ENCODE results near the gene NLGN4X. TPM values are rescaled to one million over a fixed set of nuclear protein-coding genes. Genes with fewer than 3 reads are reported as not detected.
"Not testable (repeated sequence)": the region's sequence is repeated elsewhere in the genome, so short reads cannot be mapped to it uniquely, and the experiment has no call there.

The NLGN4X gene
- total RNA-seq, 2 experiments from 2014 or later: 0.21 TPM

DNA sequence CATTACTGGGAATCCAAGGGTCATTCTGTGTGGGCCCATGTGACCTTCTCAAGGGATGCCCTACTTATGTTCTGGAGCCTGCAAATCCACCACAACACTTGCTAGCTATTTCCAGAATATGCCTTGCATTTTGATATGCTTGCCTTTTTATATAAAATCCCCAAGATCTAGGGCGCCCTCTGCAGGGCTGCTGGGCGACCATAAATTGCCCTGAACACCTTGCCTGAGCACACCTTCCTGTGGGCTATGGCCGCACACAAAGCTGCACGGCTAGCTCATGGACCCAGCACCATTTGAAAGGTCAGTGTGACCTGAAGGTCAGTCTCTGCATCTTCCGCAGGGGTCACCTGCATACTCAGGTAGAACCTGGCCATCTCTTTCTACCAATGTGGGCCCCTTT lies 311.7 kb downstream of the NLGN4X start:
- no peak overlapping the region for H3K4me3 Mint-ChIP-seq
- ATAC-seq: no peak
- CTCF ChIA-PET: no interaction called here

DNA sequence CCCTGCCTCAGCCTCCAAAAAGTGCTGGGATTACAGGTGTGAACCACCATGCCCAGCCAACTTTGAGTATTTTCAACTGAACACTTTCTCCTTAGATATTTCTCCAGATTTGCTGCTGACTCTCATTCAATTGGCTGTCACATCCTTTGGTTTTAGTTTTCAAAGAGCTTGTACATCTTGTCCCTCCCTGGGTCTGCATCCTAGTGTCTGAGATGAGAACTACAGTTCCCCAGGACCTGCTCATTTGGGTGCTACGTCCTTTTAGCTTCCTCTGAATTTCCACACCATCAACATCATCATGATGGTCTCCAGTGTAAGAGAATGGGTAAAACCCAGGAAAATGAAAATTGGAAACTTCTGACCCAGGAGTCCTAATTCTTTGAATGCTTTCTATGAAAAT lies 312.9 kb downstream of the NLGN4X start:
- Mint-ChIP-seq H3K4me1 (no peaks in the 10 kb centered on the region), H3K9me3 (ENCODE audit: low read depth) (no peaks in the 10 kb centered on the region), H3K4me3 (no peak overlapping the region), H3K27me3 (no peaks in the 10 kb centered on the region), H3K36me3 (ENCODE audit: low read depth) (no peaks in the 10 kb centered on the region), H3K27ac (no peak overlapping the region)
- no peak for ATAC-seq
- DNase-seq: no peak
- ChIA-PET CTCF (no interaction called here), POLR2A (no interaction called here)
- intact Hi-C loops (cut with DNase I, micrococcal nuclease): no loop called here

More for the DNA sequence above, 311.7 kb downstream of the NLGN4X start:
- intact Hi-C loops (cut with DNase I, micrococcal nuclease): no loop called here
- Mint-ChIP-seq H3K27ac (no peak overlapping the region), H3K27me3 (no peaks in the 10 kb centered on the region), H3K9me3 (ENCODE audit: low read depth) (no peaks in the 10 kb centered on the region), H3K36me3 (ENCODE audit: low read depth) (no peaks in the 10 kb centered on the region), H3K4me1 (no peaks in the 10 kb centered on the region)
- POLR2A ChIA-PET: no interaction called here
- peak; percentile 19 for DNase-seq

DNA sequence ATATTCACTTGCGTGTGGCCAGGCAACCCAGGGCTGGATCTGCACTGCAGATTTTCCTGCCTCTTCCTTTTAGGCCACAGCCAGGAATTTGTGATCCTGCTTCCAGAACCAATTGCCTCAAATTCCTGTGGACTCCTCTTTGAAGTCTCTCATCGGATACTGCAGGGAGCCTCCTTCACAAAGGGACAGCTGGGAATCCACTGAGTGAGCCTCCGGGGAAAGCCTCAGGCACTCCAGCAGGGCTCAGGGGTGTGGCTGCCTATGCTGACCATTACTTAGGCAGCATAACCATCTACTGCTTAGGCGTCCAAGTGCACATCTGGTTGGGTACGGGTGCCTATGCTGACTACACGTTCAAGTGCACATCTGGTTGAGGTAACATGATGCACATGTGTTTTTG lies 321.5 kb downstream of the NLGN4X start:
- Mint-ChIP-seq H3K27me3 (no peaks in the 10 kb centered on the region), H3K9me3 (ENCODE audit: low read depth) (peaks cover 2% of the 10 kb centered on the region), H3K27ac (no peak overlapping the region), H3K4me3 (no peak overlapping the region), H3K4me1 (no peaks in the 10 kb centered on the region), H3K36me3 (ENCODE audit: low read depth) (no peaks in the 10 kb centered on the region)
- no peak for DNase-seq
- ChIA-PET POLR2A (no interaction called here), CTCF (interaction anchor here (0.6 kb wide), 1 partner anchor 307 kb away, joined by 3 read pairs; no protein-coding TSS in a partner anchor)
- intact Hi-C loops (cut with DNase I, micrococcal nuclease): no loop called here
- no peak for ATAC-seq

DNA sequence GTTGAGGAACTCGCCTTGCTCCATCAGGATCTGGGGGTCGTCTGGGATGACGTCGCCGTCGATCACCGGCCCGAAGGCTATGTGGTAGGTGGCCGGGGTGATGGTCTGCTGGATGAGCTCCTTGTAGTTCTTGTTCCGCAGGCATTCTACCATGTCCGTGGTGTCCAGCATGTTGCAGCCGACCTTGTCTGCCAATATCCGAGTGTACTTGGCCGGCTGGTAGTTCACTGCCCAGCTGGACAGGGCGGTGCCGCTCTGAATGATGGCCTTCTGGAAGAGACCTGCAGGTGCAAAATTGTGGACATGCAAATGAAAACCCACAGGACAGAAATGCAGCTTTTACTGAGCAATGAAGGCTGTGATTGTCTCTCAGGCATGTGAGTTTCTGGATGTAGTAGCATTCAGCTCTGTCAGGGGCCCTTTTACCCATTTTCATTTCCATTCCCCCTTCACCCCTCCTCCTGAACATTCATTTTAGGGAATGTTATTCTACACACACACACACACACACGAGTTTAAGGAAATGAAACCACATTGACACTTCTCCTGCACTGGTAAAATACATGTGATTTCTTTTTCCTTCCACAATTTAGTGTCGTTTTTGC lies 325.0 kb downstream of the NLGN4X start:
- CTCF ChIA-PET; H3K9me3 Mint-ChIP-seq (ENCODE audit: low read depth); DNase-seq; POLR2A ChIA-PET; intact Hi-C loops (cut with DNase I, micrococcal nuclease); H3K4me3 Mint-ChIP-seq; H3K27me3 Mint-ChIP-seq; ATAC-seq; H3K36me3 Mint-ChIP-seq (ENCODE audit: low read depth); H3K27ac Mint-ChIP-seq; H3K4me1 Mint-ChIP-seq: not testable (repeated sequence)

DNA sequence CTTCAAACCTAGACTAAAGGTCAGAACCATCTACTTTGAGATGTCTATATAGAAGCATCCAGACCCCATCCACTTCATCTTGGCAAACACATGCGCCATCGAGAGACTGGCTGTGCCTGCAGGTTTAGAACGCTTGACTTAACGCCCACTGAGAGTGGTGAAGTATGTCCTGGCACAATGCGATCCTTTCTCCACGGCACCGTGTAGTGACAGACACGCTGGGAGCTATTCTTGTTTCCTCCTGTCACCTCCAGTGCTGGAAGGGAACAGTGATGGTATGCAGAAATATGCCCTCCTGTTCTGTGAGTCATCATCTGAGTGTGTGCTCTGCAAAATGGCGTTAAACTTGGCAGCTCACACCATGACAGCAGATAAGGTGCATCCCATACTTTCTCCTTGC lies 330.2 kb downstream of the NLGN4X start:
- ChIA-PET POLR2A (no interaction called here), CTCF (no interaction called here)
- Mint-ChIP-seq H3K4me1 (no peaks in the 10 kb centered on the region), H3K27me3 (no peaks in the 10 kb centered on the region), H3K4me3 (no peak overlapping the region), H3K27ac (no peak overlapping the region), H3K36me3 (ENCODE audit: low read depth) (no peaks in the 10 kb centered on the region), H3K9me3 (ENCODE audit: low read depth) (no peaks in the 10 kb centered on the region)
- DNase-seq (no peak), ATAC-seq (no peak)
- intact Hi-C loops (cut with DNase I, micrococcal nuclease): no loop called here

DNA sequence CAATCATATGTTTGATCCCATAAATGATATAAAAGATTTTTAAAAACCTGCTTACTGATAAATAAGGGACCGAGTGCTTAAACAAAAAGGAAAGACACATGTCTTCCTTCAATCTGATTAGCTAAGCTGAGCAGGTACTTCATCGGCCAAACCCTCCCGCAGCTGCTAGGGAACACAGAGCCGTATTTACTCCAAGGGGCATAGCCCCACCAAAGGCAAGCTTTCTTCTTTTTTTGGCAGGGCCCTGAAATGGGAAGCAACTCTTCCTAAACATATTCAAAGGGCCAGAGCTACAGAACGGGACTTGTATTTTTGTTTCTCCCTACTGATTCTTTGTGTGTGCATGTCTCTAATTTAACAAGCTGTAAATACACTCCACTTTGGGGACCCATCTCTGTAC lies 337.3 kb downstream of the NLGN4X start:
- Mint-ChIP-seq H3K4me3 (no peak overlapping the region), H3K27ac (no peak overlapping the region), H3K36me3 (ENCODE audit: low read depth) (no peaks in the 10 kb centered on the region), H3K4me1 (no peaks in the 10 kb centered on the region), H3K9me3 (ENCODE audit: low read depth) (no peaks in the 10 kb centered on the region), H3K27me3 (no peaks in the 10 kb centered on the region)
- CTCF ChIA-PET: no interaction called here
- DNase-seq (no peak), ATAC-seq (no peak)
- POLR2A ChIA-PET: no interaction called here
- intact Hi-C loops (cut with DNase I, micrococcal nuclease): no loop called here

DNA sequence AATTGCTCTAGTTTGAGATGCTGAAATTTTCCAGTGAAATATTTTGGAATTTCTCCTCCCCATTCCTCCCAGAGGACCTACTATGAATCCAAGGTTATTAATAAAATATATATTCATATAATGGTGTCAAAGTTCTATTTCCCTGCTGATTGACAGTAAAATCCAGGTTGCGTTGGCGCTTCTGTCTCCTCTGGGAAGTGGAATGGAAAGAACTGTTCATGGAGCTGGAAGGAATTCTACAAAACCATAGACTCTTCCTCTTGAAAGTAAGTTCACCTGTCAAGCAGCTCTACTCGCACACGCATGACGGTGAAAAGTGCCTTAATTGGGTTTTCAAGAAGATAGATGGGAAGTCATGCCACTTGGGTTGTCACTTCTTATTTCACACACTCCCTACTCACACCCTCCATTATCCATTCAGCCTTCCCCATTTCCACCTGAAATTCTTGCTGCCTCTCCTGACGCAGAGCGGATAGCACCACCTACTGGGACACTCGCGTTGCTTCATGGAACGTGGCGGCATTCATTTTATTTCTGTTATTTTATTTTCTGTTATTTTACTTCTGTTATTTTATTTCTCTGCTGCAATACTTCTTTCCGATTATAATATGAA lies 351.6 kb downstream of the NLGN4X start:
- Mint-ChIP-seq H3K36me3 (ENCODE audit: low read depth) (no peaks in the 10 kb centered on the region), H3K9me3 (ENCODE audit: low read depth) (no peaks in the 10 kb centered on the region), H3K4me3 (no peak overlapping the region), H3K27me3 (no peaks in the 10 kb centered on the region), H3K4me1 (no peaks in the 10 kb centered on the region), H3K27ac (no peak overlapping the region)
- intact Hi-C loops (cut with DNase I, micrococcal nuclease): loop anchor here in 1 of 2 experiments (5.0 kb wide), 1 partner anchor 1330 kb away; no protein-coding TSS in a partner anchor
- ATAC-seq: no peak
- POLR2A ChIA-PET: no interaction called here
- CTCF ChIA-PET: no interaction called here
- DNase-seq: peak; percentile 5

DNA sequence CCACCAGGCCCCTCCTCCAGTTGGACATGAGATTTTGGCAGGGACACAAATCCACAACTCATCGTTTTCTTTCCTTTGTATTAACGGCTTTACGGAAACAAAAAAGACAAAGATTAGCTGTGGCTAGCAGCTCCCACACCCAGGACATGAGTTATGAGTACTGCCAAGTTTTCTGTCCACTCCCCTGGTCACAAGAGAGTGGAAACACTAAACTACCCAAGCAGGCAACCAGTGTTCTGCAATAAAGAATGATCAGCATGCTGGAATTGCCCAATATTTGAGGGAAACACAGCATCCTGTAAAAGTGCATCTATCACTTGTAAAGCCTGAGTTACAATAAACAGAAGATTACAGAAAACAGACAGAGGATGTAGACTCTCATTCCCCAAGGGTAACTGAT lies 358.4 kb downstream of the NLGN4X start:
- CTCF ChIA-PET: no interaction called here
- Mint-ChIP-seq H3K4me1 (no peaks in the 10 kb centered on the region), H3K27ac (no peak overlapping the region), H3K27me3 (no peaks in the 10 kb centered on the region), H3K36me3 (ENCODE audit: low read depth) (no peaks in the 10 kb centered on the region), H3K4me3 (no peak overlapping the region), H3K9me3 (ENCODE audit: low read depth) (peaks cover 2% of the 10 kb centered on the region)
- POLR2A ChIA-PET: no interaction called here
- ATAC-seq (no peak), DNase-seq (no peak)
- intact Hi-C loops (cut with DNase I, micrococcal nuclease): no loop called here

DNA sequence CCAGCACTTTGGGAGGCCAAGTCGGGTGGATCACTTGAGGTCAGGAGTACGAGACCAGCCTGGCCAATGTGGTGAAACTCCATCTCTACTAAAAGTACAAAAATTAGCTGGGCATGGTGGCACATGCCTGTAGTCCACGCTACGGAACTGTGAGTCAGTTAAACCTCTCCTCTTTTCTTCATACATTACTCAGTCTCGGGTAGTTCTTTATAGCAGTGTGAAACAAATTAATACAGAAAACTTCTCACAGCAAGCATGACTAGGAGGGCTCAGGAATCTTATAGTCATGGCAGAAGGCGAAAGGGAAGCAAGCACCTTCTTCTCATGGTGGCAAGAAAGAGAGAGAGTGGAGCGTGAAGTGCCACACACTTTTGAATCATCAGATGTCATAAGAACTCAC lies 358.9 kb downstream of the NLGN4X start:
- H3K4me1 Mint-ChIP-seq: no peaks in the 10 kb centered on the region
- ChIA-PET POLR2A (no interaction called here), CTCF (no interaction called here)
- no peak overlapping the region for H3K4me3 Mint-ChIP-seq
- H3K27me3 Mint-ChIP-seq: no peaks in the 10 kb centered on the region
- no peaks in the 10 kb centered on the region for H3K36me3 Mint-ChIP-seq (ENCODE audit: low read depth)
- peaks cover 2% of the 10 kb centered on the region for H3K9me3 Mint-ChIP-seq (ENCODE audit: low read depth)
- ATAC-seq (no peak), DNase-seq (no peak)
- intact Hi-C loops (cut with DNase I, micrococcal nuclease): no loop called here
- H3K27ac Mint-ChIP-seq: no peak overlapping the region

DNA sequence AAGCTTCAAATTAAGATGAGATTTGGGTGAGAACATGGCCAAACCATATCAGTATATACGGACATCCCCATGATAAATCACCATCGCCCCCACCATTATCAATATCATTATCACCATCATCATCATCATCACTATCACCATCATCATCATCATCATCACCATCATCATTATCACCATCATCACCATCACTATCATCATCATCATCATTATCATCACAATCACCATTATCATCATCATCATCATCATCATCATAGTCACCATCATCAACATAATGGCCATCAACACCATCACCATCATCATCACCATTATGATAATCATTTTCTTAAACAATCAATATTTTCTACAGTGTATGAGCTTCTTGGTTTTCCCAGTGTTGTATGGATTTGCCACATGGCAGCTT lies 360.9 kb downstream of the NLGN4X start:
- POLR2A ChIA-PET: no interaction called here
- no peak for DNase-seq
- CTCF ChIA-PET: no interaction called here
- no peaks in the 10 kb centered on the region for H3K4me1 Mint-ChIP-seq
- no peak for ATAC-seq
- peaks cover 2% of the 10 kb centered on the region for H3K9me3 Mint-ChIP-seq (ENCODE audit: low read depth)
- no peak overlapping the region for H3K27ac Mint-ChIP-seq
- intact Hi-C loops (cut with DNase I, micrococcal nuclease): no loop called here
- no peaks in the 10 kb centered on the region for H3K36me3 Mint-ChIP-seq (ENCODE audit: low read depth)
- H3K4me3 Mint-ChIP-seq: no peak overlapping the region
- H3K27me3 Mint-ChIP-seq: no peaks in the 10 kb centered on the region

DNA sequence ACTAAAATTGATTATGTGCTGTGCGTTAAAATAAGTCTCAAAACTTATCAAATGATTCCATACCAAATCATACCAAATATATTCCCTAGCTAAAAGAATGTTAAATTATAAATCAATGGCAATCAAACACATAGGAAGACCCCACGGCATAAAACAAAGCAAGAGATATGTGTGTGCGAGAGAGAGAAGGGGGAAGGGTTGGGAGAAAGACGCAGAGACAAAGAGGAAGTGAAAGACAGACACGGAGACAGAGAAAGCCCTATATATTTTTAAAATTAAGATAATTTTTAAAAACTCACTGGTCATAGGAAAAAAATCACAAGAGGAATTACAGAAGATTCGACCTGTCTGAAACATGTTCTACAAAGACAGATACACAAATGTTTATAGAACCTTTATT lies 371.4 kb downstream of the NLGN4X start:
- H3K9me3 Mint-ChIP-seq (ENCODE audit: low read depth): no peaks in the 10 kb centered on the region
- ChIA-PET CTCF (no interaction called here), POLR2A (interaction anchor here (0.8 kb wide), 1 partner anchor 632 kb away, joined by 5 read pairs; no protein-coding TSS in a partner anchor)
- H3K27me3 Mint-ChIP-seq: no peaks in the 10 kb centered on the region
- intact Hi-C loops (cut with DNase I, micrococcal nuclease): no loop called here
- no peak overlapping the region for H3K27ac Mint-ChIP-seq
- H3K4me1 Mint-ChIP-seq: no peaks in the 10 kb centered on the region
- no peaks in the 10 kb centered on the region for H3K36me3 Mint-ChIP-seq (ENCODE audit: low read depth)
- DNase-seq (no peak), ATAC-seq (no peak)
- H3K4me3 Mint-ChIP-seq: no peak overlapping the region

DNA sequence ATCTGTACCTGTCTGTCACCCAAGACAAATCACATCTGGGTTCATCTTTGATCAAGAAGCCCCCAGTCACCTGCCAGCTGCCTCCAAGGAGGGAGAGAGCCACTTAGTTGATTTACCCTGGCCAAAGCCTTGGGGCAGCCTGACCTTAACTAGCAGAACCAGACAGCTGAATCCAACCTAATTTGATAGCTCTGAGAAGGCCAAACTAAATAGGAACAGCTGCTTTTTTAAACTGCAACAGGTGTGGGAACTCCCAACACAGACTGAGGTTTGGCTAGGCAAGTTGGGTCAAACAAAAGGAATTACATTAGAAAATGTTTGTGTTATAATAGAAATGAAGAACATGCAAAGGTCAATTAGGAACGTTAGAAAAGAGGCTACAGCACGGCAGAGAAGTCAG lies 375.7 kb downstream of the NLGN4X start:
- intact Hi-C loops (cut with DNase I, micrococcal nuclease): no loop called here
- Mint-ChIP-seq H3K27me3 (no peaks in the 10 kb centered on the region), H3K9me3 (ENCODE audit: low read depth) (no peaks in the 10 kb centered on the region), H3K4me3 (no peak overlapping the region), H3K27ac (no peak overlapping the region), H3K36me3 (ENCODE audit: low read depth) (no peaks in the 10 kb centered on the region), H3K4me1 (no peaks in the 10 kb centered on the region)
- no peak for ATAC-seq
- DNase-seq: no peak
- CTCF ChIA-PET: no interaction called here
- POLR2A ChIA-PET: no interaction called here

DNA sequence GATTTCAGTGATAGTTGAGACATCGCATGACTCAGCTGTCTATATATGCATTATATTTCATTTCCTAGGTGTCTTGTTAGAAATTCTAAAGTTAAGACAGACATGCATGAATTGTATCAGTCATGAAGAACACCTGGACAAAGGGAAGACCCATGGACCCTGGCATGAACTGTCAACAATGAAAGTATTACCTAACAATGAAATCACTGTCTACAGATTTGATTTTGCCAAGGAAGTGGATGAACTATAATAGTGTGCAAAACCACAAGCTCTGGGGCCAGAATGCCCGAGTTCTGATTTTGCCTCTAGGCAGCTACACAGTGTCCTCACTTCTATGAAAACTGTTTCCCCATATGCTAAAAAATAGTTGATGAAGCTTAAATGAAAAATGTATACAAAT lies 386.1 kb downstream of the NLGN4X start:
- no peak for ATAC-seq
- Mint-ChIP-seq H3K36me3 (ENCODE audit: low read depth) (no peaks in the 10 kb centered on the region), H3K4me3 (no peak overlapping the region), H3K9me3 (ENCODE audit: low read depth) (no peaks in the 10 kb centered on the region), H3K27me3 (no peaks in the 10 kb centered on the region), H3K4me1 (no peaks in the 10 kb centered on the region), H3K27ac (no peak overlapping the region)
- no peak for DNase-seq
- ChIA-PET POLR2A (no interaction called here), CTCF (no interaction called here)
- intact Hi-C loops (cut with DNase I, micrococcal nuclease): no loop called here
